ENCODE results near the gene SLC9C1.

Gene SLC9C1

DNA sequence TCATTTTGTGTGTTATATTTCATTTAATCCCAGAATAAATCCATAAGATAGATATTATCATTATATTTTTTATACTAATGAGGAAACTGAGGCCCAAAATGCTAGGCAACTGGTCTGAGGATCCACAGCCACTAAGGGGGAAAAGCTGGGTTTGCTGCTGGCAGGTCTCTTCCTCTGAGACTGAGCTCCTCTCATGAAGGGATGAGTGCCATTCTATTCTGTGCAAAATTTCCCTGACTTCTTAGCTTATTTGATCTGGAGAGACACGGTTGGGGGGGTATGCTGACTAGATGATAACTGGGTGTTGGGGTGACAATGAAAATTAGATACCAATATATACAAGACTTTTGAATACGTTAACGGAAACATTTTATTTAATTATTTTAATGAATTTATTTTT, 162.9 kb downstream of the SLC9C1 start:
- TF ChIP-seq, protein P1, sequence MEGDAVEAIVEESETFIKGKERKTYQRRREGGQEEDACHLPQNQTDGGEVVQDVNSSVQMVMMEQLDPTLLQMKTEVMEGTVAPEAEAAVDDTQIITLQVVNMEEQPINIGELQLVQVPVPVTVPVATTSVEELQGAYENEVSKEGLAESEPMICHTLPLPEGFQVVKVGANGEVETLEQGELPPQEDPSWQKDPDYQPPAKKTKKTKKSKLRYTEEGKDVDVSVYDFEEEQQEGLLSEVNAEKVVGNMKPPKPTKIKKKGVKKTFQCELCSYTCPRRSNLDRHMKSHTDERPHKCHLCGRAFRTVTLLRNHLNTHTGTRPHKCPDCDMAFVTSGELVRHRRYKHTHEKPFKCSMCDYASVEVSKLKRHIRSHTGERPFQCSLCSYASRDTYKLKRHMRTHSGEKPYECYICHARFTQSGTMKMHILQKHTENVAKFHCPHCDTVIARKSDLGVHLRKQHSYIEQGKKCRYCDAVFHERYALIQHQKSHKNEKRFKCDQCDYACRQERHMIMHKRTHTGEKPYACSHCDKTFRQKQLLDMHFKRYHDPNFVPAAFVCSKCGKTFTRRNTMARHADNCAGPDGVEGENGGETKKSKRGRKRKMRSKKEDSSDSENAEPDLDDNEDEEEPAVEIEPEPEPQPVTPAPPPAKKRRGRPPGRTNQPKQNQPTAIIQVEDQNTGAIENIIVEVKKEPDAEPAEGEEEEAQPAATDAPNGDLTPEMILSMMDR (IDR thresholded peaks at IDR 0.05; ENCODE audit: low read depth, low read length): no peak
- DNase-seq (ENCODE audit: extremely low read depth, low read depth): no peak

- TF ChIP-seq, protein P1 (IDR thresholded peaks at IDR 0.05; ENCODE audit: low read depth, low read length): no peak
- no peak for DNase-seq (ENCODE audit: extremely low read depth, low read depth)
These were observed 163.4 kb downstream of the SLC9C1 start for GRCh38 chr3:112130638-112130993.

- DNase-seq (ENCODE audit: extremely low read depth, low read depth): no peak
- TF ChIP-seq, protein P1 (IDR thresholded peaks at IDR 0.05; ENCODE audit: low read depth, low read length): no peak
These were observed 163.9 kb downstream of the SLC9C1 start for GRCh38 chr3:112129925-112130637.

DNA sequence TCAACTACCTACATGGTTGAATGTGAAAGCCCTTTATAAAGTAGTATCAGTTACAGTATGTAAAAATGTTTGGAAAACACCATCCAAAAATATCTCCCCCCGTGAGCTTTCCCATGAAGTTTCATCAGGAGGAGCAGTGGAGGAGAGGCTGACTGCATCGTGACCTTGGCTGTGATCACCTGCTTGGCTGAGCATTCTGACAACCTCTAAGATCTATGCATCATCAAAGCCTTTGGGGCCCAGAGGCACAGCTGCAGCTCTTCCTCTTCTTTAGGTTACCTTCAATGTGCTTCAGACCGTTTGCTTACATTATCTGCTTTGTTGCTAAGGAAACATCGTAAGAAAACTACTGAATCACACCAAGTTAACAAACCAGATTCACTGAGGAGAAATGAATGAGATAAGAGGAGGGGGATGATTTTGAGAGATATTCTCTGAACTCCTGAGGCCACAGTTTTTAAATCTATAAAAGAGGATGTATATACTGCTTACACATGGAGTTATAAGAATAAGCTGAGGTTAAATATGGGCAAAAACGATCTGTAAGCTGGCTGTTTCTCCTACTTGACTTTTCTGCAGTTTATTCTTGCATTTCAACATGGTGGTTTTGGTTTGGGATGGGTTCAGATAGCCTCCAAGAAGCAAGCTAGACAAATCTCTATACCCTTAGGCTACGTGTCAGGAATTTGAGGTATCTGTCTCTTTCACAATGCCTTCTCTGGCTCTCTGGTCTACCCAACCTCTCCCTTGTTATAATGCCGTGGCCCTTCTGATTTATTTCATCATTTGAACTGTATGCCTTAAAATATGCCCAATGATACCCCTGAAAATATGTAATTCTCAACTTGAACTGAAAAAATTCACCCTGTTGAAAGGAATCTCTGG, 164.9 kb downstream of the SLC9C1 start:
- DNase-seq (ENCODE audit: extremely low read depth, low read depth): no peak
- TF ChIP-seq, protein P1 (IDR thresholded peaks at IDR 0.05; ENCODE audit: low read depth, low read length): no peak

GRCh38 chr3:112127522-112128494, 166.2 kb downstream of the SLC9C1 start:
- no peak for DNase-seq (ENCODE audit: extremely low read depth, low read depth)
- TF ChIP-seq, protein P1 (IDR thresholded peaks at IDR 0.05; ENCODE audit: low read depth, low read length): no peak

- DNase-seq (ENCODE audit: extremely low read depth, low read depth): no peak
- TF ChIP-seq, protein P1 (IDR thresholded peaks at IDR 0.05; ENCODE audit: low read depth, low read length): no peak
These were observed 167.5 kb downstream of the SLC9C1 start for GRCh38 chr3:112126511-112126911.

Measured in AG09319 (cell line).